CD4-positive, alpha-beta T cell treated with Interleukin-21 for 1 hour (primary cell): ENCODE measurements around the gene ATE1.
"Not testable (repeated sequence)": the region's sequence is repeated elsewhere in the genome, so short reads cannot be mapped to it uniquely, and the experiment has no call there.

Experiments
- DNase-seq: peaks from one replicate; pipeline ENCODE4 v3.0.0-alpha.2; 2020

Gene ATE1

GRCh38 chr10:121732172-121732571, 195.7 kb downstream of the ATE1 start:
- DNase-seq, result no peak

GRCh38 chr10:121724282-121724681, 203.5 kb downstream of the ATE1 start:
- no peak for DNase-seq

GRCh38 chr10:121722665-121723064, 205.2 kb downstream of the ATE1 start:
- DNase-seq, result no peak

GRCh38 chr10:121721257-121721656, 206.6 kb downstream of the ATE1 start:
- no peak for DNase-seq

- DNase-seq, result no peak
Measured at GRCh38 chr10:121715969-121716368, 211.9 kb downstream of the ATE1 start.

- no peak for DNase-seq
Measured at GRCh38 chr10:121715076-121715475, 212.8 kb downstream of the ATE1 start.

- DNase-seq, result no peak
Measured at GRCh38 chr10:121713486-121713885, 214.3 kb downstream of the ATE1 start.

- no peak for DNase-seq
Measured at GRCh38 chr10:121710971-121711370, 216.9 kb downstream of the ATE1 start.

GRCh38 chr10:121710207-121710606, 217.6 kb downstream of the ATE1 start:
- no peak for DNase-seq

GRCh38 chr10:121709675-121710073, 218.2 kb downstream of the ATE1 start:
- DNase-seq, result no peak

GRCh38 chr10:121708728-121709674, 218.8 kb downstream of the ATE1 start:
- no peak for DNase-seq

- no peak for DNase-seq
Measured at GRCh38 chr10:121702351-121703320, 225.2 kb downstream of the ATE1 start.

- DNase-seq, result no peak
Measured at GRCh38 chr10:121700416-121700815, 227.4 kb downstream of the ATE1 start.

GRCh38 chr10:121699703-121700102, 228.1 kb downstream of the ATE1 start:
- not testable (repeated sequence) for DNase-seq

- DNase-seq, result no peak
Measured at GRCh38 chr10:121698902-121699301, 228.9 kb downstream of the ATE1 start.

GRCh38 chr10:121698336-121698735, 229.5 kb downstream of the ATE1 start:
- no peak for DNase-seq

- no peak for DNase-seq
Measured at GRCh38 chr10:121696854-121697253, 231.0 kb downstream of the ATE1 start.

GRCh38 chr10:121695731-121696464, 231.9 kb downstream of the ATE1 start:
- DNase-seq, result no peak

- DNase-seq, result no peak
Measured at GRCh38 chr10:121694966-121695643, 232.7 kb downstream of the ATE1 start.

- no peak for DNase-seq
Measured at GRCh38 chr10:121694327-121694965, 233.4 kb downstream of the ATE1 start.

GRCh38 chr10:121692626-121693025, 235.2 kb downstream of the ATE1 start:
- no peak for DNase-seq

GRCh38 chr10:121690970-121691369, 236.9 kb downstream of the ATE1 start:
- no peak for DNase-seq
